ENCODE data around the gene PTBP1. TPM values are rescaled to one million over a fixed set of nuclear protein-coding genes. Genes with fewer than 3 reads are reported as not detected.
"Not testable (repeated sequence)": the region's sequence is repeated elsewhere in the genome, so short reads cannot be mapped to it uniquely, and the experiment has no call there.

PTBP1 gene
- total and polyA plus RNA-seq, 3 donors from 2014 or later = 116 to 196 (median 168) TPM

- intact Hi-C loops (cut with DNase I; ENCODE audit: low total_unique reads) = loop anchor here (5.0 kb wide), 1 partner anchor 72 kb away; no protein-coding TSS in a partner anchor
- Histone ChIP-seq H3K27ac (peak overlapping the region; percentile 40 to 79), H3K27me3 (no peaks in the 10 kb centered on the region), H3K4me3 (no peak overlapping the region), H3K9me3 (no peaks in the 10 kb centered on the region), H3K4me1 (peaks cover 14% of the 10 kb centered on the region), H3K36me3 (ENCODE audit: low read depth, missing control alignments) (no peaks in the 10 kb centered on the region)
- WGBS, 2 donors = 27 to 34% methylated on average over 7 to 28 of the region's 28 CpGs
- DNase-seq = peak; percentile 90
- TF ChIP-seq POLR2A (IDR thresholded peaks at IDR 0.05) (no peak), CTCF (IDR thresholded peaks at IDR 0.05) (no peak)
Measured at GRCh38 chr19:850221-850978, 53.1 kb downstream of the PTBP1 start.

- H3K36me3 ChIP-seq (ENCODE audit: low read depth, missing control alignments) = no peaks in the 10 kb centered on the region
- intact Hi-C loops (cut with DNase I; ENCODE audit: low total_unique reads) = loop anchor here (5.0 kb wide), 1 partner anchor 71 kb away; no protein-coding TSS in a partner anchor
- no peak for DNase-seq
- H3K4me1 ChIP-seq = peaks cover 14% of the 10 kb centered on the region
- H3K27ac ChIP-seq = peak overlapping the region; percentile 40 to 79
- WGBS, 2 donors = 33% methylated on average over 13 of the region's 13 CpGs; no CpG with 5 or more reads in 1 of the 2 donors
- H3K4me3 ChIP-seq = no peak overlapping the region
- H3K27me3 ChIP-seq = no peaks in the 10 kb centered on the region
- TF ChIP-seq CTCF (IDR thresholded peaks at IDR 0.05) = no peak
- no peak for TF ChIP-seq POLR2A (IDR thresholded peaks at IDR 0.05)
- no peaks in the 10 kb centered on the region for H3K9me3 ChIP-seq
Measured at GRCh38 chr19:850979-851335, 53.7 kb downstream of the PTBP1 start.

- WGBS, 2 donors = 65 to 78% methylated on average over 31 to 47 of the region's 55 CpGs
- Histone ChIP-seq H3K36me3 (ENCODE audit: low read depth, missing control alignments) (no peaks in the 10 kb centered on the region), H3K27me3 (no peaks in the 10 kb centered on the region), H3K4me3 (no peak within 1 kb of the TSS), H3K9me3 (no peaks in the 10 kb centered on the region), H3K27ac (peak within 1 kb of the TSS; percentile 40 to 79), H3K4me1 (peaks cover 14% of the 10 kb centered on the region)
- no peak for TF ChIP-seq POLR2A (IDR thresholded peaks at IDR 0.05)
- no peak for TF ChIP-seq CTCF (IDR thresholded peaks at IDR 0.05)
- intact Hi-C loops (cut with DNase I; ENCODE audit: low total_unique reads) = loop anchor here (5.0 kb wide), 1 partner anchor 70 kb away; no protein-coding TSS in a partner anchor
- DNase-seq = no peak
Measured at GRCh38 chr19:852136-853013, 55.1 kb downstream of the PTBP1 start, which contains the start of gene ELANE. ELANE (plus strand) TSS chr19:852303; CDS start chr19:852329, 26 bp downstream.

- H3K36me3 ChIP-seq (ENCODE audit: low read depth, missing control alignments) = no peaks in the 10 kb centered on the region
- no peak for TF ChIP-seq POLR2A (IDR thresholded peaks at IDR 0.05)
- TF ChIP-seq CTCF (IDR thresholded peaks at IDR 0.05) = no peak
- peaks cover 8% of the 10 kb centered on the region for H3K4me1 ChIP-seq
- intact Hi-C loops (cut with DNase I; ENCODE audit: low total_unique reads) = loop anchor here (5.0 kb wide), 1 partner anchor 69 kb away; no protein-coding TSS in a partner anchor
- DNase-seq = no peak
- 44% methylated on average over 22 to 63 of the region's 67 CpGs for whole genome bisulfite sequencing, 2 donors
- no peak overlapping the region for H3K27ac ChIP-seq
- H3K27me3 ChIP-seq = no peaks in the 10 kb centered on the region
- H3K4me3 ChIP-seq = no peak overlapping the region
- H3K9me3 ChIP-seq = no peaks in the 10 kb centered on the region
Measured at GRCh38 chr19:853014-853585, 55.8 kb downstream of the PTBP1 start.

GRCh38 chr19:853614-854220 is 56.5 kb downstream of the PTBP1 start:
- 60 to 70% methylated on average over 9 to 10 of the region's 17 CpGs for WGBS, 2 donors
- not testable (repeated sequence) for H3K9me3 ChIP-seq; DNase-seq; H3K27me3 ChIP-seq; H3K4me3 ChIP-seq; H3K36me3 ChIP-seq (ENCODE audit: low read depth, missing control alignments); H3K27ac ChIP-seq; H3K4me1 ChIP-seq
- intact Hi-C loops (cut with DNase I; ENCODE audit: low total_unique reads) = loop anchor here (5.0 kb wide), 1 partner anchor 69 kb away; no protein-coding TSS in a partner anchor

Data from testis (tissue), 3 donors.